Transverse colon (tissue), 3 donors: Measurements from ENCODE around the gene SHLD3.
A peak's percentile ranks its signal among the peaks of the same experiment; 100 is the strongest.

Experiments used
- POLR2A ChIP-seq: fragments of 450-650 bp; IDR thresholded peaks from one replicate; pipeline ENCODE4 v1.6.1; 2016; ENCODE audit warnings: antibody characterized with exemption, mild to moderate bottlenecking, moderate library complexity
- POLR2AphosphoS5 ChIP-seq, 3 donors: sonication (generic); formaldehyde crosslinking; IDR thresholded peaks; one replicate each; pipeline ENCODE4 v1.6.1; 2016; ENCODE audit warnings: antibody characterized with exemption in 3 of 3

- peak; percentile 11 for TF ChIP-seq POLR2A
- TF ChIP-seq POLR2AphosphoS5 (IDR thresholded peaks at IDR 0.05): peak; percentile 46 to 70 (median 63)
Observed at GRCh38 chr5:65624571-65625555, at the start of gene SHLD3, which contains the start of gene TRAPPC13.
